HG03571 (cell line): ENCODE data around the gene GUCA1A.
"Not testable (repeated sequence)": the region's sequence is repeated elsewhere in the genome, so short reads cannot be mapped to it uniquely, and the experiment has no call there.

Experiments used
- ATAC-seq: cut with Tn5 transposase; IDR thresholded peaks from one replicate; pipeline ENCODE4 v1.9.1; 2021; ENCODE audit not compliant: unreplicated experiment

Gene GUCA1A

GRCh38 chr6:42171813-42172581 is 1.2 kb upstream of the GUCA1A start:
- ATAC-seq: no peak

- ATAC-seq: no peak
Observed at GRCh38 chr6:42175860-42176259, 2.7 kb downstream of the GUCA1A start.

- no peak for ATAC-seq
Observed at GRCh38 chr6:42176981-42177380, 3.8 kb downstream of the GUCA1A start.

GRCh38 chr6:42177514-42178364 is 4.6 kb downstream of the GUCA1A start:
- no peak for ATAC-seq

GRCh38 chr6:42179261-42179944 is 6.2 kb downstream of the GUCA1A start:
- no peak for ATAC-seq

- no peak for ATAC-seq
Observed at GRCh38 chr6:42179945-42180313, 6.8 kb downstream of the GUCA1A start.

GRCh38 chr6:42182101-42182500 is 8.9 kb downstream of the GUCA1A start:
- no peak for ATAC-seq

GRCh38 chr6:42184475-42184874 is 11.3 kb downstream of the GUCA1A start:
- ATAC-seq: no peak

GRCh38 chr6:42185597-42185996 is 12.4 kb downstream of the GUCA1A start:
- ATAC-seq: no peak

- no peak for ATAC-seq
Observed at GRCh38 chr6:42188406-42188805, 15.2 kb downstream of the GUCA1A start.

- no peak for ATAC-seq
Observed at GRCh38 chr6:42190554-42191183, 17.5 kb downstream of the GUCA1A start.

GRCh38 chr6:42192385-42192784 is 19.2 kb downstream of the GUCA1A start:
- not testable (repeated sequence) for ATAC-seq

- ATAC-seq: no peak
Observed at GRCh38 chr6:42193491-42193894, 20.3 kb downstream of the GUCA1A start.

- ATAC-seq: no peak
Observed at GRCh38 chr6:42194056-42194455, 20.9 kb downstream of the GUCA1A start.

GRCh38 chr6:42195415-42195814 is 22.3 kb downstream of the GUCA1A start:
- ATAC-seq: no peak

GRCh38 chr6:42197555-42198362 is 24.6 kb downstream of the GUCA1A start:
- no peak for ATAC-seq

- no peak for ATAC-seq
Observed at GRCh38 chr6:42199106-42199981, 26.2 kb downstream of the GUCA1A start.

- no peak for ATAC-seq
Observed at GRCh38 chr6:42200035-42200434, 26.9 kb downstream of the GUCA1A start.

GRCh38 chr6:42201382-42201781 is 28.2 kb downstream of the GUCA1A start:
- no peak for ATAC-seq
